Karpas-422 (cell line): ENCODE results near the gene MTA1. TPM values are rescaled to one million over a fixed set of nuclear protein-coding genes. Genes with fewer than 3 reads are reported as not detected.

Source experiments
- DNase-seq: peaks from one replicate; pipeline ENCODE4 v3.0.0-alpha.2; 2015
- H2AFZ ChIP-seq: fragments of 200-600 bp; sonication (generic); 2 replicates; pipeline ENCODE4 v1.6.1; 2014; ENCODE audit warnings: antibody characterized with exemption, low read length, mixed read lengths
- H3K27ac ChIP-seq: fragments of 200-600 bp; sonication (generic); 2 replicates; pipeline ENCODE4 v1.5.1; 2014; ENCODE audit warnings: mild to moderate bottlenecking, low read length, moderate library complexity
- H3K27me3 ChIP-seq: fragments of 200-600 bp; sonication (generic); 2 replicates; pipeline ENCODE4 v1.6.1; 2014; ENCODE audit warnings: low read length, mixed read lengths
- H3K36me3 ChIP-seq: fragments of 200-600 bp; sonication (generic); 2 replicates; pipeline ENCODE4 v1.6.1; 2014; ENCODE audit warnings: low read length, mixed read lengths; ENCODE audit not compliant: insufficient read depth
- H3K4me1 ChIP-seq: fragments of 200-600 bp; sonication (generic); 2 replicates; pipeline ENCODE4 v1.6.1; 2014; ENCODE audit warnings: mild to moderate bottlenecking, low read length, mixed read lengths
- H3K4me2 ChIP-seq: fragments of 200-600 bp; sonication (generic); 2 replicates; pipeline ENCODE4 v1.6.1; 2014; ENCODE audit warnings: low read length, low read depth, mild to moderate bottlenecking; ENCODE audit not compliant: poor library complexity, severe bottlenecking
- H3K4me3 ChIP-seq: fragments of 200-600 bp; sonication (generic); 2 replicates; pipeline ENCODE4 v1.5.1; 2014; ENCODE audit warnings: mild to moderate bottlenecking, antibody characterized with exemption, low read length, mixed read lengths
- H3K79me2 ChIP-seq: fragments of 200-600 bp; sonication (generic); 2 replicates; pipeline ENCODE4 v1.6.1; 2014; ENCODE audit warnings: mild to moderate bottlenecking, low read length, mixed read lengths
- H3K9ac ChIP-seq: fragments of 200-600 bp; sonication (generic); 2 replicates; pipeline ENCODE4 v1.6.0; 2014; ENCODE audit warnings: low read length
- H3K9me2 ChIP-seq: fragments of 200-600 bp; sonication (generic), shearing (Covaris generic); replicated peaks from 2 replicates; pipeline ENCODE4 v1.6.0; 2014; ENCODE audit warnings: mild to moderate bottlenecking, low read length, moderate library complexity; ENCODE audit not compliant: insufficient read depth
- H3K9me3 ChIP-seq: fragments of 300-700, 200-600 bp; sonication (generic); 2 replicates; pipeline ENCODE4 v1.6.1; 2014; ENCODE audit warnings: low read length, mixed read lengths
- H4K20me1 ChIP-seq: fragments of 200-600 bp; sonication (generic); 2 replicates; pipeline ENCODE4 v1.6.1; 2014; ENCODE audit warnings: mild to moderate bottlenecking, antibody characterized with exemption, low read length, low read depth; ENCODE audit not compliant: insufficient read depth
- total RNA-seq: library from RNA; depleted of rRNA; stranded (reverse); fragments of >200 nt; shearing (Covaris generic); gene quantifications from 2 replicates; pipeline ENCODE4 v1.2.3, GENCODE V29; 2014; ENCODE audit warnings: low replicate concordance

Gene MTA1
- total RNA-seq, 1 experiment from 2014 or later: 94.6 TPM

GRCh38 chr14:105445290-105445689 is 25.7 kb downstream of the MTA1 start:
- Histone ChIP-seq H3K36me3 (peaks cover 20% of the 10 kb centered on the region), H2AFZ (no peak overlapping the region), H3K27me3 (no peaks in the 10 kb centered on the region), H3K4me3 (no peak overlapping the region), H3K9ac (no peak overlapping the region), H3K9me3 (no peaks in the 10 kb centered on the region), H3K27ac (no peak overlapping the region), H4K20me1 (peaks cover 41% of the 10 kb centered on the region), H3K4me1 (0 out of 2 replicates have a peak, but pooled peaks cover 3% of the 10 kb centered on the region), H3K4me2 (no peak overlapping the region), H3K9me2 (no peaks in the 10 kb centered on the region), H3K79me2 (peaks cover 11% of the 10 kb centered on the region)
- DNase-seq: no peak

DNA sequence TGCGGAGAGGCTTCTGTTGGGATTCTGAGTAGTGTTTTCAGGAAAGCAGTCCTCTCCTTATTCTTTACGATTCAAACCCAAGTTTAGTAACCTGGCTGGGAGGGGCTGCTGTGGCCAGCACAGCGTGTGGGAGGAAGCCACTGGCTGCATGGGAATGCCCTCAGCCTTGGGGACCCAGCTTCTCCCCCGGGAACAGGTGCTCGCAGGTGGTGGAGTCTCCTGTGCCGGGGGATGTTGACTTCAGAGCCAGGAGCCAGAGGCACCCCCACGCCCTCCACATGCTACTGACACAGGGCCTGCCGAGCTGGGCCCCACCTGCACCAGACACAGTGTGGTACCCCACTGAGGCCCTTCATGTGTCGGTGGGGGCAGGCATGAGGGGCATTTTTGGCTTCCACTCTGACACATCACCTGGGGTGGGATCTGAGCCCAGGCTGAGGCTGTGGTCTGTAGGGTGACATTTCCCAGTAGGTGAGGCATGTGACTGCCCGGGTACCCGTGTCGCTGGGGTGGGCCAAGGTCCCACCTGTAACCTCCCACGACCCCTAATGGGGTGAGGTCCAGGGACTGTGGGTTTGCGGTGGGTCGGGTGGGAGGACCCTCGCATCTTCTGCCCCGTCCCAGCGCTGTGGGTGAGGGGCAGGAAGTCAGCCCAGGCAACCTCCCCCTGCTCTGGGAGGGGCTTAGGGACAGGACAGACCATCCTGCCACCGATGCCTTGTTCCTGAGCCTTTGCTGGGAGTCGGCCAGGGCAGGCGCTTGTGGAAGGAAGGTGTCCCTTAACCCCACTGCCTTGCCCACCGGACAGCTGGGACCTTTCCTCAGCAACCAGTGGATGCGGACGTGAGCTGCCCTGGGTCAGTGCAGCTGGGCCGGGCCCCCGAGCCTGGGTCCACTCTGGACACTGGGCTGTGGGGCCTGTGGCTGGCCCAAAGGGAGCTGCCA is 26.5 kb downstream of the MTA1 start:
- H4K20me1 ChIP-seq: peaks cover 40% of the 10 kb centered on the region
- no peaks in the 10 kb centered on the region for H3K27me3 ChIP-seq
- DNase-seq: no peak
- H3K9me2 ChIP-seq: no peaks in the 10 kb centered on the region
- no peak overlapping the region for H3K9ac ChIP-seq
- no peak overlapping the region for H3K4me3 ChIP-seq
- H3K27ac ChIP-seq: no peak overlapping the region
- H3K79me2 ChIP-seq: peaks cover 11% of the 10 kb centered on the region
- no peaks in the 10 kb centered on the region for H3K9me3 ChIP-seq
- 0 out of 2 replicates have a peak, but pooled peaks cover 3% of the 10 kb centered on the region for H3K4me1 ChIP-seq
- H3K4me2 ChIP-seq: no peak overlapping the region
- H2AFZ ChIP-seq: no peak overlapping the region
- peaks cover 28% of the 10 kb centered on the region for H3K36me3 ChIP-seq

GRCh38 chr14:105446971-105447370 is 27.3 kb downstream of the MTA1 start:
- Histone ChIP-seq H2AFZ (no peak overlapping the region), H3K9ac (no peak overlapping the region), H3K4me3 (no peak overlapping the region), H3K27ac (no peak overlapping the region), H3K4me1 (0 out of 2 replicates have a peak, but pooled peaks cover 3% of the 10 kb centered on the region), H3K4me2 (no peak overlapping the region), H3K9me3 (no peaks in the 10 kb centered on the region), H4K20me1 (peaks cover 42% of the 10 kb centered on the region), H3K36me3 (peaks cover 31% of the 10 kb centered on the region), H3K79me2 (peaks cover 11% of the 10 kb centered on the region), H3K9me2 (no peaks in the 10 kb centered on the region), H3K27me3 (no peaks in the 10 kb centered on the region)
- no peak for DNase-seq

DNA sequence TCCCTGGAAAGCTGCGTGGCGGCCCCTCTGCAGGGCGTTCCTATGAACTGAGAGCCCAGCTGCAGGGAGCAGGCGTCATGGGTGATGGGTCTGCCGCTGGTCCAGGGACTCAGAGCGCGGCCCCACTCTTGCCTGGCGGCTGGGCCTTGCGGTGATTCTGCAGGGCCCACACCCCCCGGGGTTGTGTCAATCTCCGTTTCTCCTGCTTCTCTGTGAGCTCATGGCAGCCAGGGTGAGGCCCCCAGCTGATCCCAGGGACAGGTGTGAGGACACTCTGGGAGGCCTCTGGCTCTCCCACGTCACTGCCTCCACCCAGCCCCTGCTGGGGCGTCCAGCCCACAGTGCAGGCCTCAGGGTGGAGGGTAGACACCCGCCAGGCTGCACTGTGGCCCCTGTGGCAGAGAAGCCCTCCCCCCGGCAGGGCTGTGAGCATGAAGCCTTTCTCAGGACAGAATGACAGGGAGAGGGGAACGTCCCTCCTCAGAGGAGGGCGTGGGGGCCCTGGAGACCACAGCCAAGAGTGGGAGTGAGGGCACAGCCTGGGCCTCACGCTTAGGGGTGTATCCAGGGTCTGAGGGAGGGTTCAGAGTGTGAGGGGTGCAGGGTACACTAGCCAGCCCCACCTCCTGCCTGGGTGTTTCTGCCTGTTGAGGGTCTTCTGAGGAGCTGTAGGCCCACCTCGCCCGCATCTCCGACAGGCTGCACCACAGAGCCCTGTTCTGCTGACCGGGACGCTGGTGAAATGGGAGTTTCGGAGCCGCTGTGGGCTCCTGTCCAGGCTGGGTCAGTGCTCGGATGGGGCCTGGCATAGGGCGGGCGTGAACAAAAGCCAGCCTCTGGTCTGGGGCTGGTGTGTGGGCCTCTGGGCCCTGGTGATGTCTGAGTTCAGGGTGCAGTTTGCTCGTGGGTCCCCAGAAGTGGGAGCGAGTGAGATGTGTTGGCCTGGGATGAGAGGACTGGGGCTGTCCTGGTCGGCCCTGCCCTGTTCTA is 28.3 kb downstream of the MTA1 start:
- Histone ChIP-seq H3K79me2 (peaks cover 11% of the 10 kb centered on the region), H3K4me1 (0 out of 2 replicates have a peak, but pooled peaks cover 3% of the 10 kb centered on the region), H3K9me3 (no peaks in the 10 kb centered on the region), H3K27me3 (no peaks in the 10 kb centered on the region), H3K4me2 (no peak overlapping the region), H3K27ac (no peak overlapping the region), H3K36me3 (peaks cover 34% of the 10 kb centered on the region), H4K20me1 (peaks cover 41% of the 10 kb centered on the region), H3K9ac (peak overlapping the region; percentile 33; the same call in 1 of the 2 replicates), H3K4me3 (no peak overlapping the region), H2AFZ (no peak overlapping the region), H3K9me2 (no peaks in the 10 kb centered on the region)
- no peak for DNase-seq

DNA sequence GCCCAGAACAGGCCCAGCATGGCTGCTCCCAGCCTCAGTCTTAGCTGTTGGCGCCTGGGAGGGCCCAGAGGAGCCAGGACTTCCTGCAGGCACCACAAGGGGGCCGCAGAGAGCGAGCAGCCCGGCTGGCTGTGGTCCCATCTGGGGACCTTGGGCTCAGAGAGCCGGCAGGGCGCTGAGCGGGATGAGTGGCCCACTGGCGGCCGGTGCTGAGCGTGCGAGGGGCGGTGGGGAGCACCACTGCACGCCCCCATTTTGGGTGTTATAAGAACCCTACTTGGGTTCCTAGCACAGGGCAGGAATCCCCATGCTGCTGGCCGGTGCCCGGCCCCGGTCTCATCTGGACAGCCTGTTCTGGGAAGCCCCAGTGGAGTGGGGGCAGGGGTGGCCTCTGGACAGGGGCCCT is 29.1 kb downstream of the MTA1 start:
- DNase-seq: peak; percentile 94
- Histone ChIP-seq H3K4me2 (no peak overlapping the region), H4K20me1 (peaks cover 41% of the 10 kb centered on the region), H3K9me3 (no peaks in the 10 kb centered on the region), H3K27ac (no peak overlapping the region), H3K27me3 (no peaks in the 10 kb centered on the region), H3K4me1 (0 out of 2 replicates have a peak, but pooled peaks cover 3% of the 10 kb centered on the region), H3K79me2 (peaks cover 11% of the 10 kb centered on the region), H3K9me2 (no peaks in the 10 kb centered on the region), H3K4me3 (no peak overlapping the region), H3K36me3 (peaks cover 35% of the 10 kb centered on the region), H3K9ac (peak overlapping the region; percentile 33; the same call in 1 of the 2 replicates), H2AFZ (no peak overlapping the region)

DNA sequence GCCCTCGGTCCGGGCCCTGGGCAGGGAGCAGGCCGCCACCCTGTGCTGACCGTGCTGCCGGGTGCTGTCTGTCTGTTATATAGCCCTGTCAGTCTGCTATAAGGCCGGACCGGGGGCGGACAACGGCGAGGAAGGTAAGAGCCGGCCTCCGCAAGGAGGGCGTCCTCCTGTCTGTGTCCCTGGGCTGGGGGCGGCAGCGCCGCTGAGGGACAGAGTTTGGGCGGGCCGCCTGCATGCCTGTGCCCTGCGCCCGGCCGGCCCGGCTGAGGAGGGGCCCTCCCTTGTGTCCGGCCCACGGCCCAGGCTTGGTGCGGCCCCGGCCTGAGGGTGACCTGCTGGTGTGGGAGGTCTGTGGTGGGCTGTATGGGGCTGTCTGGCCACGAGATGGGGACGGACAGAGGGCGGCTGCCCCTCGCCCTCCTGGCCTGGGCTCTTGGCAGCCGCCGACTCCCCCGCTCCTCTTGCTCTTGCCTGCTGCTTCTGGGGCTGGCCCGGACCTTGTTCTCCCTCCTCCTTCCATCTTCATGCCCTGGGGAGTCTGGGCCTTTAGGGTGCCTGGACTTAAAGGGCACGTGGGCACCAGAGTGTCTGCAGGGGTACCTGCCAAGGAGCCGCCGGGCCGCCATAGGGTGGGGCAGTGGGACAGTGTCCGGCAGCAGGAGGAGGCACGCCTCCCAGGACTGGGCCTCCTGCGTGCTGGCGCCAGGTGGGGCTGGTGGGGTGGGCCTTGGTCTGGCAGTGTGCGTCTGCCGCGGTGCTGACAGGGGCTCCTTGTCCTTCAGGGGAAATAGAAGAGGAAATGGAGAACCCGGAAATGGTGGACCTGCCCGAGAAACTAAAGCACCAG is 29.9 kb downstream of the MTA1 start:
- 0 out of 2 replicates have a peak, but pooled peaks cover 3% of the 10 kb centered on the region for H3K4me1 ChIP-seq
- peaks cover 11% of the 10 kb centered on the region for H3K79me2 ChIP-seq
- no peak for DNase-seq
- peaks cover 39% of the 10 kb centered on the region for H3K36me3 ChIP-seq
- H3K9me3 ChIP-seq: no peaks in the 10 kb centered on the region
- H3K4me2 ChIP-seq: no peak overlapping the region
- H3K9ac ChIP-seq: no peak overlapping the region
- no peaks in the 10 kb centered on the region for H3K27me3 ChIP-seq
- no peak overlapping the region for H2AFZ ChIP-seq
- H4K20me1 ChIP-seq: peaks cover 41% of the 10 kb centered on the region
- no peak overlapping the region for H3K4me3 ChIP-seq
- no peaks in the 10 kb centered on the region for H3K9me2 ChIP-seq
- H3K27ac ChIP-seq: no peak overlapping the region

GRCh38 chr14:105450123-105450505 is 30.5 kb downstream of the MTA1 start:
- H3K36me3 ChIP-seq: peaks cover 39% of the 10 kb centered on the region
- H3K4me2 ChIP-seq: no peak overlapping the region
- peaks cover 11% of the 10 kb centered on the region for H3K79me2 ChIP-seq
- H3K27ac ChIP-seq: no peak overlapping the region
- no peaks in the 10 kb centered on the region for H3K9me3 ChIP-seq
- no peaks in the 10 kb centered on the region for H3K27me3 ChIP-seq
- no peak overlapping the region for H3K9ac ChIP-seq
- no peak overlapping the region for H3K4me3 ChIP-seq
- H2AFZ ChIP-seq: no peak overlapping the region
- no peak for DNase-seq
- H4K20me1 ChIP-seq: peaks cover 41% of the 10 kb centered on the region
- H3K9me2 ChIP-seq: no peaks in the 10 kb centered on the region
- H3K4me1 ChIP-seq: 0 out of 2 replicates have a peak, but pooled peaks cover 3% of the 10 kb centered on the region
